Heart right ventricle (tissue), 16 donors: Measurements from ENCODE around the gene SCYGR4. TPM values are rescaled to one million over a fixed set of nuclear protein-coding genes. Genes with fewer than 3 reads are reported as not detected.

ENCODE experiments used
- ATAC-seq, 8 donors: fragments of 200-7000 bp; cut with Tn5 transposase; one replicate each; pipeline ENCODE4 v1.9.1; 2020; ENCODE audit warnings: mild to moderate bottlenecking in 8 of 8, moderate library complexity in 8 of 8, moderate number of reproducible peaks in 1 of 8
- DNase-seq, 2 donors: peaks; one replicate each; pipeline ENCODE4 v3.0.0-alpha.2; 2020
- H3K27ac ChIP-seq, 10 donors: fragments of 200-600 bp; sonication (generic) in 2 of 10; one replicate each; pipeline versions ENCODE4 v1.5.0 to v1.8.0; 2020 to 2022; ENCODE audit warnings: mild to moderate bottlenecking in 3 of 10
- H3K27me3 ChIP-seq, 7 donors: fragments of 200-600 bp; one replicate each; pipeline ENCODE4 v1.8.0; 2021 to 2022; ENCODE audit warnings: mild to moderate bottlenecking in 2 of 7
- H3K36me3 ChIP-seq, 9 donors: fragments of 200-600 bp; sonication (generic) in 1 of 9; one replicate each; pipeline versions ENCODE4 v1.5.0 to v1.8.0; 2020 to 2022; ENCODE audit warnings: mild to moderate bottlenecking in 2 of 9
- H3K4me1 ChIP-seq, 9 donors: fragments of 200-600 bp; sonication (generic) in 1 of 9; one replicate each; pipeline versions ENCODE4 v1.5.0 to v1.8.0; 2020 to 2022; ENCODE audit warnings: mild to moderate bottlenecking in 4 of 9
- H3K4me3 ChIP-seq, 10 donors: fragments of 200-600 bp; sonication (generic) in 2 of 10; one replicate each; pipeline versions ENCODE4 v1.5.0 to v1.8.0; 2020 to 2022; ENCODE audit warnings: mild to moderate bottlenecking in 7 of 10, moderate library complexity in 2 of 10
- H3K9me3 ChIP-seq, 11 donors: fragments of 200-600 bp in 10 of 11; sonication (generic) in 2 of 11; one replicate each; pipeline versions ENCODE4 v1.5.0 to v1.8.0; 2013 to 2022; ENCODE audit warnings: mild to moderate bottlenecking in 2 of 11, control low read depth in 1 of 11, moderate library complexity in 1 of 11
- WGBS, 2 donors: extraction: QIAGEN DNeasy Blood & Tissue Kit; methylation state at CpG; one replicate each; pipeline ENCODE4 v1.1.7; 2013; ENCODE audit warnings: inconsistent platforms in 1 of 2; 5-methylcytosine and 5-hydroxymethylcytosine counted together
- intact Hi-C, 10 donors: fragments of 100-400 bp; cut with DNase I; formaldehyde crosslinking; loops; one replicate each; pipeline versions ENCODE4 v1.11.1 to v1.14.2; 2022
- polyA plus RNA-seq, 2 donors: library from polyadenylated mRNA; stranded (reverse); fragments of 200-250 nt; gene quantifications; one replicate each; pipeline ENCODE4 v1.2.3, GENCODE V29; 2013
- total RNA-seq, 10 donors: library from RNA; stranded (reverse); fragmentation: NEBNext Ultra II Directional in 3 of 10; extraction: Animal tissue kit (Norgen Biotek cat#: 25700) in 3 of 10; gene quantifications; one replicate each; pipeline versions ENCODE4 v1.2.1 to v1.2.4, GENCODE V29; 2021 to 2023
- TF ChIP-seq, protein P1 (sequence below), 9 donors: fragments of 200-600 bp; sonication (generic) in 2 of 9; IDR thresholded peaks; one replicate each; pipeline versions ENCODE4 v1.5.0 to v1.8.0; 2021 to 2022; ENCODE audit warnings: antibody characterized with exemption in 9 of 9, mild to moderate bottlenecking in 5 of 9, moderate library complexity in 1 of 9
- donor health status: Arrhythmogenic right ventricular cardiomyopathy.
- donor health status: ischemic (EF 13 %, LVEDD 7.1; RV severe dilation, severe dysfunction).
- donor health status: healthy with polysubstance abuse.
- donor health status: DM: no; HTN: yes; CAD: no.
- donor health status: DM: no; HTN: no; CAD: no.
- donor health status: ischemic (EF 25% LVEDD 6.9; RV normal size, moderate dysfunction).
- donor health status: ischemic (EF 25% LVEDD 5.7; RV mildly dilated, moderate dysfunction).
- donor health status: healthy.
- donor health status: DM: yes; HTN: yes; CAD: no.
- donor health status: Ischemic cardiomyopathy.
- donor health status: ischemic (EF 35%, LVEDD 5.7; RV mildly dilated, moderate dysfunction).
- donor health status: nonischemic (EF 11% LVEDD 7.7; RV severe dilation, severe dysfunction).
- donor health status: DM: yes; HTN: yes; CAD: no.
- donor health status: PGD.
- donor health status: ischemic (EF 29% LVEDD 5.4; RV normal size, mild dysfunction).
- donor health status: nonischemic (EF 23%, LVEDD 6.1; RV moderate dilation, normal function).

SCYGR4 gene
- total and polyA plus RNA-seq, 12 donors, result not detected

GRCh38 chr2:227576812-227577211, 40.5 kb upstream of the SCYGR4 start:
- no peak overlapping the region for H3K27ac ChIP-seq
- no peak for ATAC-seq
- H3K9me3 ChIP-seq, result peaks cover 0 to 1% (median 0%) of the 10 kb centered on the region in 11 donors
- no peak for DNase-seq
- H3K4me1 ChIP-seq, result no peaks in the 10 kb centered on the region
- peaks cover 0 to 11% (median 0%) of the 10 kb centered on the region in 7 donors for H3K27me3 ChIP-seq
- H3K4me3 ChIP-seq, result no peak overlapping the region
- WGBS, 2 donors, result 67 to 71% methylated on average over 2 of the region's 2 CpGs
- TF ChIP-seq, protein P1, sequence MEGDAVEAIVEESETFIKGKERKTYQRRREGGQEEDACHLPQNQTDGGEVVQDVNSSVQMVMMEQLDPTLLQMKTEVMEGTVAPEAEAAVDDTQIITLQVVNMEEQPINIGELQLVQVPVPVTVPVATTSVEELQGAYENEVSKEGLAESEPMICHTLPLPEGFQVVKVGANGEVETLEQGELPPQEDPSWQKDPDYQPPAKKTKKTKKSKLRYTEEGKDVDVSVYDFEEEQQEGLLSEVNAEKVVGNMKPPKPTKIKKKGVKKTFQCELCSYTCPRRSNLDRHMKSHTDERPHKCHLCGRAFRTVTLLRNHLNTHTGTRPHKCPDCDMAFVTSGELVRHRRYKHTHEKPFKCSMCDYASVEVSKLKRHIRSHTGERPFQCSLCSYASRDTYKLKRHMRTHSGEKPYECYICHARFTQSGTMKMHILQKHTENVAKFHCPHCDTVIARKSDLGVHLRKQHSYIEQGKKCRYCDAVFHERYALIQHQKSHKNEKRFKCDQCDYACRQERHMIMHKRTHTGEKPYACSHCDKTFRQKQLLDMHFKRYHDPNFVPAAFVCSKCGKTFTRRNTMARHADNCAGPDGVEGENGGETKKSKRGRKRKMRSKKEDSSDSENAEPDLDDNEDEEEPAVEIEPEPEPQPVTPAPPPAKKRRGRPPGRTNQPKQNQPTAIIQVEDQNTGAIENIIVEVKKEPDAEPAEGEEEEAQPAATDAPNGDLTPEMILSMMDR (IDR thresholded peaks at IDR 0.05), result no peak
- intact Hi-C loops, result no loop called here
- no peaks in the 10 kb centered on the region for H3K36me3 ChIP-seq

DNA sequence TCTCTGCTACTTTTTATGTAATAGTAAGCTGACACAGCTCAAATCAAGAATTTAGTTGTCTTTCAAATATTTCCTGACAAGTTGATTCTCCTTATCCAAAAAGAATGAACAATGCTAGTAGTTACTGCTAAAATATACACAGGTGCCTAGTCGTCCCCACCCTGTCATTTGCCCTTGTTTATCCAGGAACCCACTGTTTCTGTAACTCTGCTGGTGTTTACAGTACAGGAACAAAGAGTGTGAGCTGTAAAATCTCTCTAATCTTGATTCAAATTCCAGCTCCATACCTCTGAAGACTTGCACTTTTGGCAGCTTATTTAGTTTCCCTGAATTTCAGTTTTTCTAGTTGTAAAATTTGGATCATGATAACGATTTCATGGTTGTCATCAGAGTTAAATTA, 39.7 kb upstream of the SCYGR4 start:
- no peak overlapping the region for H3K27ac ChIP-seq
- TF ChIP-seq, protein P1 (IDR thresholded peaks at IDR 0.05), result no peak
- WGBS, 2 donors, result 59 to 64% methylated on average over 2 of the region's 2 CpGs

DNA sequence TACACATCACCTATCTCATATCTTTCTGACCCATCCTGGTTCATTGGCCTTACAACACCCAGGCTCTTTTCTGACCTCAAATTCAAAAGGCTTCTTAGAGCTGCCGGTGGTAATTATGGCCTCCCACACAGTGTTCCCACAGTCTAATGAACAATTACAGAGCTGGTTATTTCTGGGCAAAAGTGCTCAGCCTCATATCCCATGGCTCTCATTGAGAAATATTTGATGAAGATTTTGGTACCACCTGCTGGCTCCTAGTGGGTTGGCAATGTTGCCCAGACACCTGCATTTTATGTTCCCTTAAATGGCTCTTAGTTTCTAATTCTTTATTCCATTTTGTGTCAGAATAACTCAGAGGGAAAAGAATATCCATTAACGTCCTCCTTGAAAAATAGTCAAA, 38.7 kb upstream of the SCYGR4 start:
- Histone ChIP-seq H3K4me1 (no peaks in the 10 kb centered on the region), H3K27ac (no peak overlapping the region), H3K27me3 (peaks cover 0 to 11% (median 0%) of the 10 kb centered on the region in 7 donors), H3K9me3 (peaks cover 0 to 19% (median 0%) of the 10 kb centered on the region in 11 donors), H3K36me3 (no peaks in the 10 kb centered on the region), H3K4me3 (no peak overlapping the region)
- intact Hi-C loops, result no loop called here
- TF ChIP-seq, protein P1 (IDR thresholded peaks at IDR 0.05), result no peak
- 75 to 76% methylated on average over 2 of the region's 2 CpGs for WGBS, 2 donors
- DNase-seq (no peak), ATAC-seq (no peak)

More for the DNA sequence above, 39.7 kb upstream of the SCYGR4 start:
- peaks cover 0 to 9% (median 0%) of the 10 kb centered on the region in 11 donors for H3K9me3 ChIP-seq
- H3K27me3 ChIP-seq, result peaks cover 0 to 11% (median 0%) of the 10 kb centered on the region in 7 donors
- no peaks in the 10 kb centered on the region for H3K36me3 ChIP-seq
- DNase-seq (no peak), ATAC-seq (no peak)
- H3K4me1 ChIP-seq, result no peaks in the 10 kb centered on the region
- intact Hi-C loops, result no loop called here
- no peak overlapping the region for H3K4me3 ChIP-seq

DNA sequence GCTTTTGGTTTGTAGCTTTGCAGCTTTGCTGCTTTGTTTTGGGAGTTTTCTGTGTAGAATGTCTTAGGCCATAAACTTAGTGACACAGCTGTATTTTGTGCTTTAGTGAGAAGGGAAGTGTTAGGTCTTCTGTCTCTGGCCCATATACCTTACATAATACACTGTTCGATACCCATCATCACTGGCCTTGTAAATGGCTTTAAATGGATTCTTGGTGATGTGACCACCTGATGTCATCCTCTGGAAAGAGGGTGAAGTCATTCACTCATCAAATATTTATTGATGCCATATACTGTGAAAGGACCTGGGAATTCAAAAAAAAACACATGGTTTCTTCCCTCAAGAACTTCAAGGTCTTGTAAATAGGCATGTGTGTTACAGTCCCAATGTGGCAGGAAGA, 37.5 kb upstream of the SCYGR4 start:
- ATAC-seq (no peak), DNase-seq (no peak)
- Histone ChIP-seq H3K9me3 (peaks cover 0 to 22% (median 0%) of the 10 kb centered on the region in 11 donors), H3K27me3 (peaks cover 0 to 11% (median 0%) of the 10 kb centered on the region in 7 donors), H3K4me3 (no peak overlapping the region), H3K27ac (no peak overlapping the region), H3K4me1 (no peaks in the 10 kb centered on the region), H3K36me3 (no peaks in the 10 kb centered on the region)
- TF ChIP-seq, protein P1 (IDR thresholded peaks at IDR 0.05), result no peak
- WGBS, 2 donors, result 45 to 98% methylated on average over 1 of the region's 1 CpG
- intact Hi-C loops, result no loop called here
